DND-41 (cell line): ENCODE results near the gene CCL24.
"Not testable (repeated sequence)": the region's sequence is repeated elsewhere in the genome, so short reads cannot be mapped to it uniquely, and the experiment has no call there.

Source experiments
- ATAC-seq: fragments of 200-7000 bp; cut with Tn5 transposase; 3 replicates; pipeline ENCODE4 v1.9.1; 2021; ENCODE audit warnings: low read depth; ENCODE audit not compliant: insufficient read depth
- DNase-seq: peaks from one replicate; pipeline ENCODE4 v3.0.0-alpha.2; 2020
- H2AFZ ChIP-seq: 2 replicates; pipeline ENCODE4 v1.6.0; 2012; ENCODE audit warnings: low read depth, low read length
- H3K27ac ChIP-seq: 2 replicates; pipeline ENCODE4 v1.5.1; 2012; ENCODE audit warnings: low read length, inconsistent platforms
- H3K27me3 ChIP-seq: fragments of 200-600 bp; sonication (generic); 2 replicates; pipeline ENCODE4 v1.6.0; 2012; ENCODE audit warnings: low read length, mild to moderate bottlenecking, inconsistent platforms; ENCODE audit not compliant: insufficient read depth, poor library complexity
- H3K36me3 ChIP-seq: 2 replicates; pipeline ENCODE4 v1.5.1; 2012; ENCODE audit warnings: low read length, inconsistent platforms; ENCODE audit not compliant: insufficient read depth
- H3K4me1 ChIP-seq: 2 replicates; pipeline ENCODE4 v1.5.1; 2012; ENCODE audit warnings: mild to moderate bottlenecking, low read length; ENCODE audit not compliant: insufficient read depth
- H3K4me2 ChIP-seq: 2 replicates; pipeline ENCODE4 v1.6.0; 2012; ENCODE audit warnings: mild to moderate bottlenecking, moderate library complexity, low read length, inconsistent platforms; ENCODE audit not compliant: insufficient read depth
- H3K4me3 ChIP-seq, 2 experiments: fragments of 200-600 bp in 1 of 2; shearing (Covaris generic) in 1 of 2; 2 replicates each; pipeline ENCODE4 v1.5.1; 2012 to 2016; ENCODE audit warnings: inconsistent platforms in 2 of 2, low read length in 2 of 2, mild to moderate bottlenecking in 2 of 2, low read depth in 1 of 2, moderate library complexity in 1 of 2
- H3K79me2 ChIP-seq: 2 replicates; pipeline ENCODE4 v1.6.0; 2012; ENCODE audit warnings: low read length, inconsistent platforms; ENCODE audit not compliant: insufficient read depth
- H3K9ac ChIP-seq: 2 replicates; pipeline ENCODE4 v1.6.0; 2012; ENCODE audit warnings: low read depth, mild to moderate bottlenecking, inconsistent platforms, low read length, moderate library complexity
- H3K9me3 ChIP-seq: 2 replicates; pipeline ENCODE4 v1.5.1; 2012; ENCODE audit warnings: low read length, moderate library complexity, mild to moderate bottlenecking, inconsistent platforms; ENCODE audit not compliant: insufficient read depth, severe bottlenecking
- H4K20me1 ChIP-seq: 2 replicates; pipeline ENCODE4 v1.6.0; 2012; ENCODE audit warnings: low read length; ENCODE audit not compliant: insufficient read depth
- CTCF ChIP-seq: IDR thresholded peaks from 2 replicates; pipeline ENCODE4 v1.5.1; 2012; ENCODE audit warnings: borderline replicate concordance, low read length, moderate library complexity, mild to moderate bottlenecking; ENCODE audit not compliant: poor library complexity, severe bottlenecking; ENCODE audit errors: extremely low read depth
- EZH2 ChIP-seq: IDR thresholded peaks from 3 replicates; pipeline ENCODE4 v1.6.1; 2012; ENCODE audit warnings: borderline replicate concordance, low read depth, mild to moderate bottlenecking, moderate library complexity, low read length, inconsistent platforms; ENCODE audit not compliant: severe bottlenecking

CCL24 gene

GRCh38 chr7:75796420-75796819 is 17.2 kb downstream of the CCL24 start:
- H4K20me1 ChIP-seq = no peaks in the 10 kb centered on the region
- no peak overlapping the region for H2AFZ ChIP-seq
- no peaks in the 10 kb centered on the region for H3K79me2 ChIP-seq
- H3K4me2 ChIP-seq = no peak overlapping the region
- no peak overlapping the region for H3K4me3 ChIP-seq
- TF ChIP-seq EZH2 (no peak), CTCF (no peak)
- H3K9ac ChIP-seq = no peak overlapping the region
- no peak overlapping the region for H3K27ac ChIP-seq
- DNase-seq (no peak), ATAC-seq (no peak)
- H3K4me1 ChIP-seq = no peaks in the 10 kb centered on the region
- H3K27me3 ChIP-seq = peaks cover 3% of the 10 kb centered on the region
- no peaks in the 10 kb centered on the region for H3K9me3 ChIP-seq
- H3K36me3 ChIP-seq = no peaks in the 10 kb centered on the region

DNA sequence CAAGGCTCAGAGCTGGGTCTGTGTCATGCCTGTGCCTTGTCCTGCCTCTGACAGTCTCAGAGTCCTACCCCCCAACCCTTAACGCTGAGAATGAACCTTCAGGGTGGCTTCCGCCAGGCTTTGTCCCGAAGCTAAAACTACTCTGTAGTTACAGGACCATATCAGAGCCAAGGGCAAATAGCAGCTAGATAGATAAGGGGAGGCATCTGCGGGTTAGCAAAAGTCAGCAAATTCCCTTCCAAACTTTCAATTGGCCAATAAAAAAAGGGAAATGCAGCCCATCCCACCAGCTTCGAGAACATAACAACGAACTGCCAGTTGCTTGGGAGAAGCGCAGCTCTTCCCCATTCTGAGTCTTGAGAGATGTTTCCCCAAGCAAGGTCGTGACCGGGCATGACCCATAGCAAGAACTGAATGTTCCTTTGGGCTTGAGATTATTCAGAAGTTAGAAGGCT is 17.7 kb downstream of the CCL24 start:
- Histone ChIP-seq H3K9me3 (no peaks in the 10 kb centered on the region), H3K9ac (no peak overlapping the region), H3K4me3 (no peak overlapping the region), H3K4me1 (no peaks in the 10 kb centered on the region), H3K4me2 (no peak overlapping the region), H2AFZ (no peak overlapping the region), H3K79me2 (no peaks in the 10 kb centered on the region), H3K27ac (no peak overlapping the region), H3K36me3 (no peaks in the 10 kb centered on the region), H4K20me1 (no peaks in the 10 kb centered on the region), H3K27me3 (peaks cover 3% of the 10 kb centered on the region)
- ATAC-seq = no peak
- no peak for TF ChIP-seq CTCF
- no peak for TF ChIP-seq EZH2
- no peak for DNase-seq

DNA sequence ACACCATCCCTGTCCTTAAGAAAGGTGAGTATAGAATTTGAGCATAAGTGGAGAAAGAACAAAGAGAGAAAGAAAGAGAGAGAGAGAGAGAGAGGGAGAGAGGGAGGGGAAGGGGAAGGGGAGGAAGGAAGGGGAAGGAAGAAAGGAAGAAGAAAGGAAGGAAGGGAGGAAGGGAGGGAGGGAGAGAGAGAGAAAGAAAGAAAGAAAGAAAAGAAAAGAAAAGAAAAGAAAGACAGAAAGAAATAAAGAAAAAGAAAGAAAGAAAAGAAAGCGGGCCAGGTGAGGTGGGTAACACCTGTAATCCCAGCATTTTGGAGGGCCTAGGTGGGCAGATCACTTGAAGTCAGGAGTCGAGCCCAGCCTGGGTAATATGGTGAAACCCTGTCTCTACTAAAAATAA is 19.9 kb downstream of the CCL24 start:
- no peak for DNase-seq
- no peak overlapping the region for H3K4me2 ChIP-seq
- H3K79me2 ChIP-seq = no peaks in the 10 kb centered on the region
- TF ChIP-seq EZH2 = no peak
- H3K27me3 ChIP-seq = peaks cover 3% of the 10 kb centered on the region
- H3K27ac ChIP-seq = no peak overlapping the region
- no peak overlapping the region for H3K9ac ChIP-seq
- ATAC-seq = no peak
- no peak overlapping the region for H2AFZ ChIP-seq
- H4K20me1 ChIP-seq = no peaks in the 10 kb centered on the region
- H3K36me3 ChIP-seq = no peaks in the 10 kb centered on the region
- no peaks in the 10 kb centered on the region for H3K4me1 ChIP-seq
- no peaks in the 10 kb centered on the region for H3K9me3 ChIP-seq
- no peak overlapping the region for H3K4me3 ChIP-seq

DNA sequence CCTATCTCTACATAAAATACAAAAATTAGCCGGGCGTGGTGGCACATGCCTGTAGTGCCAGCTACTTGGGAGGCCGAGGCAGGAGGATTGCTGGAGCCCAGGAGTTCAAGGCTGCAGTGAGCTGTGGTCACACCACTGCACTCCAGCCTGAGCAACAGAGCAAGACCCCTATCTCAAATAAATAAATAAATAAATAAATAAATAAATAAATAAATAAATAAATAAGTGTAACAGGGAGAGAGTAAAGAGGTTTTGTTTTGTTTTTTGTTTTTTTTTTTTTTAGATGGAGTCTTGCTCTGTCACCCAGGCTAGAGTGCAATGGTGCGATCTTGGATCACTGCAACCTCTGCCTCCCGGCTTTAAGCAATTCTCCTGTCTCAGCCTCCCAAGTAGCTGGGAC is 21.0 kb downstream of the CCL24 start:
- not testable (repeated sequence) for H2AFZ ChIP-seq, DNase-seq, H3K4me1 ChIP-seq, H3K79me2 ChIP-seq, H3K9ac ChIP-seq, ATAC-seq, H3K9me3 ChIP-seq, H4K20me1 ChIP-seq, H3K27me3 ChIP-seq, H3K4me2 ChIP-seq, H3K27ac ChIP-seq, H3K36me3 ChIP-seq, H3K4me3 ChIP-seq
